Measurements from ENCODE around the gene STYK1.
"Not testable (repeated sequence)": the region's sequence is repeated elsewhere in the genome, so short reads cannot be mapped to it uniquely, and the experiment has no call there.

Gene STYK1

GRCh38 chr12:10582133-10582532, 91.7 kb downstream of the STYK1 start:
- FAIRE-seq; DNase-seq (ENCODE audit: extremely low spot score, insufficient read length, low read depth): not testable (repeated sequence)

DNA sequence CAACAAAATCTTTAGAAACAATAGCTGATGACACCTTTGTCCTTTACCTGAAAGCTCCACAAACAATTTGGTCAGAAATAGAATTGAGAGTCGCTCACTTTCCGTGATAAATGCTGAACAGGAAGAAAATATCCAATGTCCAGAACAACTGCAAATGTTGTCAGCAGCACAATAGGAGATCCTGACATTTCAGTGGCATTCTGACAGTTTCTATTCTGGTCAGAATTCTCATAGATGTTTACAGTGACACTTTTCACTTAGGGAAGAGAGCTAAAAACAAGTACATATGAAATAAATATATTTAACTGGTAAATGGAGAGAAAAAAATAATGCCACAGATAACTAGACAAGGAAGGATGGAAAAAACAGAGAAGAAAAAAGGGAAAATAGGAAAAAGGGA, 99.5 kb downstream of the STYK1 start:
- DNase-seq (ENCODE audit: extremely low spot score, insufficient read length, low read depth) (no peak), FAIRE-seq (no peak)

DNA sequence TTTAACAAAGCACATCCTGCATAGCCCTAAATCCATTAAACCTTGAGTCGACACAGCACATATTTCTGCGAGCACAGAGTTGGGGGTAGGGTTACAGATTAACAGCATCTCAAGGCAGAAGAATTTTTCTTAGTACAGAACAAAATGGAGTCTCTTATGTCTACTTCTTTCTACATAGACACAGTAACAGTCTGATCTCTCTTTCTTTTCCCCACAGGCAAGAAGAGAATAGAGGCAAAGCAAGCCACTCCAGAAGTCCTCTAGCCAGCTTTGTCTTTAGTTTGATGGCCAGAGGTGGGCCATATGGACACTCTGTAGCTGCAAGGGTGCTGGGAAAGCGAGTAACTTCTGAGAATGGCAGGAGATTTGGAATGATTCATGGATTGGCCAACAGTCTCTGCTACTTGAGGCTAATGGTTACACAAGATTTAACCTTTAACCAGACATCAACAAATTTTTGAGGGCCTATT, 101.8 kb downstream of the STYK1 start:
- DNase-seq (ENCODE audit: extremely low spot score, insufficient read length, low read depth); FAIRE-seq: not testable (repeated sequence)

GRCh38 chr12:10571141-10571540, 102.7 kb downstream of the STYK1 start:
- DNase-seq (ENCODE audit: extremely low spot score, insufficient read length, low read depth) (no peak), FAIRE-seq (no peak)

All from GM18507 (cell line).